ENCODE results near the gene SNRNP48.

The SNRNP48 gene

GRCh38 chr6:7637533-7637932 is 47.5 kb downstream of the SNRNP48 start:
- Histone ChIP-seq H3K27me3 (ENCODE audit: control insufficient read depth, insufficient read depth, low read length) (no peaks in the 10 kb centered on the region), H3K36me3 (ENCODE audit: control insufficient read depth, insufficient read depth, low read length) (no peaks in the 10 kb centered on the region), H3K4me3 (ENCODE audit: low read length) (no peak overlapping the region), H3K9ac (ENCODE audit: low read length) (no peak overlapping the region), H3K9me3 (ENCODE audit: control insufficient read depth, low read length) (no peaks in the 10 kb centered on the region), H3K4me1 (ENCODE audit: control insufficient read depth, insufficient read depth, low read length) (no peaks in the 10 kb centered on the region)

DNA sequence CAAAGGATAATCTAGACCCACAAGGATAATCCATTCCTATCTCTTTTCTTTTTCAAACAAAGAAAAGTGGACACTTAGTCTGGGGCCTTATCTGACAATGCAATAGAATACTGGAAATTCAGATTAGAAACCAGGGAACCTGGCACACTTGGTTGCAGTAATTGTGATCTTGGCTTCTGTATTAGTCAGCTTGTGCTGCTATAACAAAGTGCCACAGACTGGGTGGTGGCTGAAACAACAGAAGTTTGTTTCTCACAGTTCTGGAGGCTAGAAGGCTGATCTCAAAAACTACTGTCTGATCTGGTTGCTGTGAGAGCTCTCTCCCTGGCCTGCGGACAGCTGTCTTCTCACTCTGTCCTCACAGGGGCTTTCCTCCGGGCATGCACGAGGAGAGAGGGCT is 49.4 kb downstream of the SNRNP48 start:
- Histone ChIP-seq H3K36me3 (ENCODE audit: control insufficient read depth, insufficient read depth, low read length) (no peaks in the 10 kb centered on the region), H3K9ac (ENCODE audit: low read length) (no peak overlapping the region), H3K9me3 (ENCODE audit: control insufficient read depth, low read length) (no peaks in the 10 kb centered on the region), H3K27me3 (ENCODE audit: control insufficient read depth, insufficient read depth, low read length) (no peaks in the 10 kb centered on the region), H3K4me3 (ENCODE audit: low read length) (no peak overlapping the region), H3K4me1 (ENCODE audit: control insufficient read depth, insufficient read depth, low read length) (no peaks in the 10 kb centered on the region)

GRCh38 chr6:7640016-7640415 is 50.0 kb downstream of the SNRNP48 start:
- no peaks in the 10 kb centered on the region for H3K4me1 ChIP-seq (ENCODE audit: control insufficient read depth, insufficient read depth, low read length)
- H3K4me3 ChIP-seq (ENCODE audit: low read length) = no peak overlapping the region
- no peaks in the 10 kb centered on the region for H3K36me3 ChIP-seq (ENCODE audit: control insufficient read depth, insufficient read depth, low read length)
- H3K27me3 ChIP-seq (ENCODE audit: control insufficient read depth, insufficient read depth, low read length) = no peaks in the 10 kb centered on the region
- no peak overlapping the region for H3K9ac ChIP-seq (ENCODE audit: low read length)
- no peaks in the 10 kb centered on the region for H3K9me3 ChIP-seq (ENCODE audit: control insufficient read depth, low read length)

GRCh38 chr6:7640607-7641577 is 50.9 kb downstream of the SNRNP48 start:
- no peak overlapping the region for H3K9ac ChIP-seq (ENCODE audit: low read length)
- no peaks in the 10 kb centered on the region for H3K9me3 ChIP-seq (ENCODE audit: control insufficient read depth, low read length)
- no peaks in the 10 kb centered on the region for H3K36me3 ChIP-seq (ENCODE audit: control insufficient read depth, insufficient read depth, low read length)
- H3K4me3 ChIP-seq (ENCODE audit: low read length) = no peak overlapping the region
- no peaks in the 10 kb centered on the region for H3K27me3 ChIP-seq (ENCODE audit: control insufficient read depth, insufficient read depth, low read length)
- no peaks in the 10 kb centered on the region for H3K4me1 ChIP-seq (ENCODE audit: control insufficient read depth, insufficient read depth, low read length)

- no peak overlapping the region for H3K4me3 ChIP-seq (ENCODE audit: low read length)
- H3K36me3 ChIP-seq (ENCODE audit: control insufficient read depth, insufficient read depth, low read length) = no peaks in the 10 kb centered on the region
- H3K4me1 ChIP-seq (ENCODE audit: control insufficient read depth, insufficient read depth, low read length) = no peaks in the 10 kb centered on the region
- H3K9ac ChIP-seq (ENCODE audit: low read length) = no peak overlapping the region
- H3K9me3 ChIP-seq (ENCODE audit: control insufficient read depth, low read length) = no peaks in the 10 kb centered on the region
- no peaks in the 10 kb centered on the region for H3K27me3 ChIP-seq (ENCODE audit: control insufficient read depth, insufficient read depth, low read length)
These were observed 52.8 kb downstream of the SNRNP48 start for GRCh38 chr6:7642791-7643190.

- Histone ChIP-seq H3K4me3 (ENCODE audit: low read length) (no peak overlapping the region), H3K27me3 (ENCODE audit: control insufficient read depth, insufficient read depth, low read length) (no peaks in the 10 kb centered on the region), H3K9ac (ENCODE audit: low read length) (no peak overlapping the region), H3K36me3 (ENCODE audit: control insufficient read depth, insufficient read depth, low read length) (no peaks in the 10 kb centered on the region), H3K4me1 (ENCODE audit: control insufficient read depth, insufficient read depth, low read length) (no peaks in the 10 kb centered on the region), H3K9me3 (ENCODE audit: control insufficient read depth, low read length) (no peaks in the 10 kb centered on the region)
These were observed 54.4 kb downstream of the SNRNP48 start for GRCh38 chr6:7644417-7644816.

GRCh38 chr6:7646394-7646793 is 56.4 kb downstream of the SNRNP48 start:
- Histone ChIP-seq H3K9me3 (ENCODE audit: control insufficient read depth, low read length) (no peaks in the 10 kb centered on the region), H3K9ac (ENCODE audit: low read length) (no peak overlapping the region), H3K27me3 (ENCODE audit: control insufficient read depth, insufficient read depth, low read length) (no peaks in the 10 kb centered on the region), H3K4me1 (ENCODE audit: control insufficient read depth, insufficient read depth, low read length) (no peaks in the 10 kb centered on the region), H3K4me3 (ENCODE audit: low read length) (no peak overlapping the region), H3K36me3 (ENCODE audit: control insufficient read depth, insufficient read depth, low read length) (no peaks in the 10 kb centered on the region)

GRCh38 chr6:7647504-7647903 is 57.5 kb downstream of the SNRNP48 start:
- no peak overlapping the region for H3K9ac ChIP-seq (ENCODE audit: low read length)
- no peaks in the 10 kb centered on the region for H3K9me3 ChIP-seq (ENCODE audit: control insufficient read depth, low read length)
- H3K4me3 ChIP-seq (ENCODE audit: low read length) = no peak overlapping the region
- H3K4me1 ChIP-seq (ENCODE audit: control insufficient read depth, insufficient read depth, low read length) = no peaks in the 10 kb centered on the region
- no peaks in the 10 kb centered on the region for H3K27me3 ChIP-seq (ENCODE audit: control insufficient read depth, insufficient read depth, low read length)
- H3K36me3 ChIP-seq (ENCODE audit: control insufficient read depth, insufficient read depth, low read length) = no peaks in the 10 kb centered on the region

GRCh38 chr6:7649037-7649810 is 59.2 kb downstream of the SNRNP48 start:
- H3K4me1 ChIP-seq (ENCODE audit: control insufficient read depth, insufficient read depth, low read length) = no peaks in the 10 kb centered on the region
- H3K9me3 ChIP-seq (ENCODE audit: control insufficient read depth, low read length) = no peaks in the 10 kb centered on the region
- no peak overlapping the region for H3K9ac ChIP-seq (ENCODE audit: low read length)
- no peaks in the 10 kb centered on the region for H3K36me3 ChIP-seq (ENCODE audit: control insufficient read depth, insufficient read depth, low read length)
- H3K27me3 ChIP-seq (ENCODE audit: control insufficient read depth, insufficient read depth, low read length) = no peaks in the 10 kb centered on the region
- no peak overlapping the region for H3K4me3 ChIP-seq (ENCODE audit: low read length)

DNA sequence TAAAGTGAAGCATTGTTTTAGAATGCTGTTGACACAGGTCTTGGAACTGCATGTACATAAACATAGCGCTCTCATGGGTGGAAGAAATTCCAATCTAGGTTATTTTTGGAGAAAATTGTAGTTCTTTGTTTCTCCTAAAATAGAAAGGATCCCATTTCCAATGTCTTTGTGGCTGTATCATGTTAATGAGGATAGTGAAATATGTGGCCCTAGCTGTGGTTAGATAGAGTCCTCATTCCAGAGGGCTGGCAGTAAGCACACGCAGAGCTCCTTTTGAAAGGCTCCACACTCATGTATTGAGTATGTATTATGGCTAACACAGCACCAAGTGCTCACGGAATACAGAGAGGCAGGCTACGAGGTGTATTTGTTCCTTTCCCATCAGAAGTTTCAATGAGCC is 60.9 kb downstream of the SNRNP48 start:
- Histone ChIP-seq H3K4me3 (ENCODE audit: low read length) (no peak overlapping the region), H3K9me3 (ENCODE audit: control insufficient read depth, low read length) (no peaks in the 10 kb centered on the region), H3K9ac (ENCODE audit: low read length) (no peak overlapping the region), H3K4me1 (ENCODE audit: control insufficient read depth, insufficient read depth, low read length) (no peaks in the 10 kb centered on the region), H3K36me3 (ENCODE audit: control insufficient read depth, insufficient read depth, low read length) (no peaks in the 10 kb centered on the region), H3K27me3 (ENCODE audit: control insufficient read depth, insufficient read depth, low read length) (no peaks in the 10 kb centered on the region)

DNA sequence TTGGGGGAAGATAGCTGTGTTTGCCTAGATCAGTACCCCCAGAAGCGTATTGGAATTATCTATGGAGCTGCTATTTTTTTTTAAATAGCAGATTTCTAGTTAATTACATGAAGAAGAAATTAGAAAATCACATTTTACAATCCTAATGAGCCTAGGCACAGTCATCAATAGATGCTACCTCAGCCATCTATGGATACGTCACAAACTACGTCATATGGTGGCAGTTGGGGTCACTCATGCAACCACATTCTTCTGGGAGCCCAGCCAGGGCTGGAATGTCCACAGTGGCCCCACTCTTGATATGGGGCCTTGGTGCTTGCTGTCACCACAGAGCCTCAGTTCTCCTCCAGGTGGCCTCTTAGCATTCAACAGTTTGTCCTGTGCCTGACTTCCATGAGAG is 63.0 kb downstream of the SNRNP48 start:
- no peaks in the 10 kb centered on the region for H3K36me3 ChIP-seq (ENCODE audit: control insufficient read depth, insufficient read depth, low read length)
- H3K4me3 ChIP-seq (ENCODE audit: low read length) = no peak overlapping the region
- no peaks in the 10 kb centered on the region for H3K27me3 ChIP-seq (ENCODE audit: control insufficient read depth, insufficient read depth, low read length)
- H3K4me1 ChIP-seq (ENCODE audit: control insufficient read depth, insufficient read depth, low read length) = no peaks in the 10 kb centered on the region
- H3K9me3 ChIP-seq (ENCODE audit: control insufficient read depth, low read length) = no peaks in the 10 kb centered on the region
- H3K9ac ChIP-seq (ENCODE audit: low read length) = no peak overlapping the region

DNA sequence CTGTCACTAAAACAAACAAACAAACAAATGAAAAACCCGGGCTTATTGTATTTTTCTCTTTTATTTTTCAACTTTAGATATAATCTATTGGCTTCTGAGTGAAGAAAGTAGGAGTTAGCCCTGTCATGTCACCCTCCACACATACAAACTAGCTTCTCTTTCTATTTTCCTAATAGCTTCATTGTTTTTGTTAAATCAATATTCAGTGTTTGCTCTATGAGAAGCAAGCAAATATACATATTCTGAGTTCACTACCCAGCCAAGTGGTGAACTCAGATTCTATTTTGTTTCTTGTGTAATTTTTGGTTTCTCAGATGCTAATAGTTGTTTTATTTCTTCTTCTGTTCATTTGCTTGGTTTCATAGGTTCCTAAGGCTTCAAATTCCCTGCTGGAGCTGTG is 66.4 kb downstream of the SNRNP48 start:
- H3K36me3 ChIP-seq (ENCODE audit: control insufficient read depth, insufficient read depth, low read length) = no peaks in the 10 kb centered on the region
- no peaks in the 10 kb centered on the region for H3K4me1 ChIP-seq (ENCODE audit: control insufficient read depth, insufficient read depth, low read length)
- no peaks in the 10 kb centered on the region for H3K9me3 ChIP-seq (ENCODE audit: control insufficient read depth, low read length)
- H3K27me3 ChIP-seq (ENCODE audit: control insufficient read depth, insufficient read depth, low read length) = no peaks in the 10 kb centered on the region
- no peak overlapping the region for H3K9ac ChIP-seq (ENCODE audit: low read length)
- no peak overlapping the region for H3K4me3 ChIP-seq (ENCODE audit: low read length)

Data from mucosa of stomach (tissue), 1 donor.